Measurements from ENCODE around the gene ADAMTS15. TPM values are rescaled to one million over a fixed set of nuclear protein-coding genes. Genes with fewer than 3 reads are reported as not detected.

Gene ADAMTS15
- total RNA-seq, 1 donor from 2014 or later: 0.20 TPM

- H3K27ac Mint-ChIP-seq (ENCODE audit: unreplicated experiment): no peak overlapping the region
Measured at GRCh38 chr11:130439160-130439519, 9.3 kb upstream of the ADAMTS15 start.

GRCh38 chr11:130439876-130440275 lies 8.6 kb upstream of the ADAMTS15 start:
- H3K4me1 Mint-ChIP-seq (ENCODE audit: low read depth, unreplicated experiment): no peaks in the 10 kb centered on the region
- H3K36me3 Mint-ChIP-seq (ENCODE audit: unreplicated experiment): no peaks in the 10 kb centered on the region
- no peak overlapping the region for H3K27ac Mint-ChIP-seq (ENCODE audit: unreplicated experiment)
- no peak for TF ChIP-seq CTCF (IDR thresholded peaks at IDR 0.05; ENCODE audit: partially characterized antibody, unreplicated experiment)
- H3K9me3 Mint-ChIP-seq (ENCODE audit: unreplicated experiment): peaks cover 3% of the 10 kb centered on the region
- H3K4me3 Mint-ChIP-seq (ENCODE audit: unreplicated experiment): no peak overlapping the region
- DNase-seq: no peak
- H3K27me3 Mint-ChIP-seq (ENCODE audit: unreplicated experiment): peaks cover 4% of the 10 kb centered on the region

More at GRCh38 chr11:130439160-130439519, 9.3 kb upstream of the ADAMTS15 start:
- Mint-ChIP-seq H3K27me3 (ENCODE audit: unreplicated experiment) (peaks cover 4% of the 10 kb centered on the region), H3K9me3 (ENCODE audit: unreplicated experiment) (peaks cover 3% of the 10 kb centered on the region), H3K36me3 (ENCODE audit: unreplicated experiment) (no peaks in the 10 kb centered on the region), H3K4me1 (ENCODE audit: low read depth, unreplicated experiment) (no peaks in the 10 kb centered on the region), H3K4me3 (ENCODE audit: unreplicated experiment) (no peak overlapping the region)
- no peak for DNase-seq
- TF ChIP-seq CTCF (IDR thresholded peaks at IDR 0.05; ENCODE audit: partially characterized antibody, unreplicated experiment): no peak

- no peaks in the 10 kb centered on the region for H3K4me1 Mint-ChIP-seq (ENCODE audit: low read depth, unreplicated experiment)
- TF ChIP-seq CTCF (IDR thresholded peaks at IDR 0.05; ENCODE audit: partially characterized antibody, unreplicated experiment): no peak
Measured at GRCh38 chr11:130441719-130442118, 6.7 kb upstream of the ADAMTS15 start.

GRCh38 chr11:130442737-130443136 lies 5.7 kb upstream of the ADAMTS15 start:
- Mint-ChIP-seq H3K27ac (ENCODE audit: unreplicated experiment) (no peak overlapping the region), H3K4me1 (ENCODE audit: low read depth, unreplicated experiment) (no peaks in the 10 kb centered on the region), H3K36me3 (ENCODE audit: unreplicated experiment) (no peaks in the 10 kb centered on the region), H3K4me3 (ENCODE audit: unreplicated experiment) (no peak overlapping the region), H3K27me3 (ENCODE audit: unreplicated experiment) (peaks cover 7% of the 10 kb centered on the region), H3K9me3 (ENCODE audit: unreplicated experiment) (peaks cover 3% of the 10 kb centered on the region)
- no peak for TF ChIP-seq CTCF (IDR thresholded peaks at IDR 0.05; ENCODE audit: partially characterized antibody, unreplicated experiment)
- DNase-seq: no peak

More at GRCh38 chr11:130441719-130442118, 6.7 kb upstream of the ADAMTS15 start:
- DNase-seq: no peak
- Mint-ChIP-seq H3K4me3 (ENCODE audit: unreplicated experiment) (no peak overlapping the region), H3K27me3 (ENCODE audit: unreplicated experiment) (peaks cover 6% of the 10 kb centered on the region), H3K27ac (ENCODE audit: unreplicated experiment) (no peak overlapping the region), H3K9me3 (ENCODE audit: unreplicated experiment) (peaks cover 3% of the 10 kb centered on the region), H3K36me3 (ENCODE audit: unreplicated experiment) (no peaks in the 10 kb centered on the region)

GRCh38 chr11:130445788-130446187 lies 2.7 kb upstream of the ADAMTS15 start:
- Mint-ChIP-seq H3K27me3 (ENCODE audit: unreplicated experiment) (peaks cover 9% of the 10 kb centered on the region), H3K9me3 (ENCODE audit: unreplicated experiment) (peaks cover 1% of the 10 kb centered on the region), H3K4me3 (ENCODE audit: unreplicated experiment) (no peak overlapping the region), H3K27ac (ENCODE audit: unreplicated experiment) (no peak overlapping the region), H3K4me1 (ENCODE audit: low read depth, unreplicated experiment) (peaks cover 3% of the 10 kb centered on the region), H3K36me3 (ENCODE audit: unreplicated experiment) (no peaks in the 10 kb centered on the region)
- DNase-seq: no peak
- TF ChIP-seq CTCF (IDR thresholded peaks at IDR 0.05; ENCODE audit: partially characterized antibody, unreplicated experiment): no peak

All from glutamatergic neuron (in vitro differentiated cells).